Gastroesophageal sphincter (tissue), 3 donors: ENCODE results near the gene DBF4B.

Experiments used
- EP300 ChIP-seq: sonication (generic); formaldehyde crosslinking; IDR thresholded peaks from one replicate; pipeline ENCODE4 v1.6.1; 2017; ENCODE audit warnings: antibody characterized with exemption, mild to moderate bottlenecking
- POLR2A ChIP-seq, 2 donors: fragments of 450-650 bp; IDR thresholded peaks; one replicate each; pipeline ENCODE4 v1.6.1; 2017; ENCODE audit warnings: antibody characterized with exemption in 2 of 2, mild to moderate bottlenecking in 2 of 2, moderate library complexity in 1 of 2
- POLR2AphosphoS5 ChIP-seq: sonication (generic); formaldehyde crosslinking; IDR thresholded peaks from one replicate; pipeline ENCODE4 v1.6.1; 2017; ENCODE audit warnings: antibody characterized with exemption
- TF ChIP-seq, protein P1 (sequence below), 4 experiments: fragments of 200-600 bp in 2 of 4; fragments of 450-650 bp in 2 of 4; sonication (generic) in 1 of 4; IDR thresholded peaks; one replicate each; pipeline ENCODE4 v1.5.1; 2017 to 2019; ENCODE audit warnings: antibody characterized with exemption in 4 of 4, mild to moderate bottlenecking in 2 of 4, moderate library complexity in 2 of 4

DNA sequence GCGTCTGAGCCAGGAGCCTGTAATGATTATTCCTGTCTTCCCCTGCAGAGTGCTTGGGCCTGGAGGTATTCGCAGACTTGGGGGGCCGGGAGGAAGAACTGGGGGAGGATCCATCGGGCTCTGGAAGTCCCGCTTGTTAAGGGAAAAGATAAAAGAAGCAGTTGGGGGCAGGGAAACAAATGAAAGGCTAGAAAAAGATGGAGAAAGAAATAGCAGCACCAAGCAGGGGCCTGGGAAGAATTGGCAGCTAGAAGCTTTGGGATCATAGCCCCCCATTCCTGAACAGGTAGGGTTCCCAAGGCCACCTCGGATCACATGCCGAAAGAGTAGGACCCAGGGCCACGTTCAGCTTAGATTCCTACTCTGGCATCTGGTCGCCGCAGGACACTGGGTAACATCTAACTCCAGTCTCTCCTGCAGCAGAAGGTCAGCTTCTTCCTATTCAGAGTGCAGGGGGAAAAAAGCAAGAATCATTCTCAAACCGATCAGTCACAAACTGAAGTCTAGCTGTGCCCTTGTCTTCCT is 73.9 kb downstream of the DBF4B start:
- TF ChIP-seq POLR2AphosphoS5 = no peak
- TF ChIP-seq, protein P1, sequence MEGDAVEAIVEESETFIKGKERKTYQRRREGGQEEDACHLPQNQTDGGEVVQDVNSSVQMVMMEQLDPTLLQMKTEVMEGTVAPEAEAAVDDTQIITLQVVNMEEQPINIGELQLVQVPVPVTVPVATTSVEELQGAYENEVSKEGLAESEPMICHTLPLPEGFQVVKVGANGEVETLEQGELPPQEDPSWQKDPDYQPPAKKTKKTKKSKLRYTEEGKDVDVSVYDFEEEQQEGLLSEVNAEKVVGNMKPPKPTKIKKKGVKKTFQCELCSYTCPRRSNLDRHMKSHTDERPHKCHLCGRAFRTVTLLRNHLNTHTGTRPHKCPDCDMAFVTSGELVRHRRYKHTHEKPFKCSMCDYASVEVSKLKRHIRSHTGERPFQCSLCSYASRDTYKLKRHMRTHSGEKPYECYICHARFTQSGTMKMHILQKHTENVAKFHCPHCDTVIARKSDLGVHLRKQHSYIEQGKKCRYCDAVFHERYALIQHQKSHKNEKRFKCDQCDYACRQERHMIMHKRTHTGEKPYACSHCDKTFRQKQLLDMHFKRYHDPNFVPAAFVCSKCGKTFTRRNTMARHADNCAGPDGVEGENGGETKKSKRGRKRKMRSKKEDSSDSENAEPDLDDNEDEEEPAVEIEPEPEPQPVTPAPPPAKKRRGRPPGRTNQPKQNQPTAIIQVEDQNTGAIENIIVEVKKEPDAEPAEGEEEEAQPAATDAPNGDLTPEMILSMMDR (IDR thresholded peaks at IDR 0.05) = no peak
- no peak for TF ChIP-seq EP300
- TF ChIP-seq POLR2A (IDR thresholded peaks at IDR 0.05) = no peak
